OCI-LY7 (cell line): ENCODE data around the gene RIMS1.

ENCODE experiments used
- CTCF ChIP-seq: fragments of 200-600 bp; sonication (generic); conservative IDR thresholded peaks from 2 replicates; pipeline ENCODE4 v1.5.1; 2014; ENCODE audit warnings: mild to moderate bottlenecking, antibody characterized with exemption, low read length, moderate library complexity, mixed read lengths
- EZH2phosphoT487 ChIP-seq: fragments of 200-600 bp; sonication (generic); IDR thresholded peaks from 2 replicates; pipeline ENCODE4 v1.6.1; 2018; ENCODE audit warnings: low read depth, borderline replicate concordance, mild to moderate bottlenecking, mixed run types, antibody characterized with exemption, low read length, moderate library complexity, mixed read lengths

GRCh38 chr6:72322771-72323170, 436.4 kb downstream of the RIMS1 start:
- TF ChIP-seq CTCF (no peak), EZH2phosphoT487 (no peak)
